HG02763 (cell line): Measurements from ENCODE around the gene ESPL1.

Experiments used
- ATAC-seq: cut with Tn5 transposase; IDR thresholded peaks from one replicate; pipeline ENCODE4 v1.9.1; 2021; ENCODE audit warnings: mild to moderate bottlenecking, moderate library complexity; ENCODE audit not compliant: unreplicated experiment

The ESPL1 gene

DNA sequence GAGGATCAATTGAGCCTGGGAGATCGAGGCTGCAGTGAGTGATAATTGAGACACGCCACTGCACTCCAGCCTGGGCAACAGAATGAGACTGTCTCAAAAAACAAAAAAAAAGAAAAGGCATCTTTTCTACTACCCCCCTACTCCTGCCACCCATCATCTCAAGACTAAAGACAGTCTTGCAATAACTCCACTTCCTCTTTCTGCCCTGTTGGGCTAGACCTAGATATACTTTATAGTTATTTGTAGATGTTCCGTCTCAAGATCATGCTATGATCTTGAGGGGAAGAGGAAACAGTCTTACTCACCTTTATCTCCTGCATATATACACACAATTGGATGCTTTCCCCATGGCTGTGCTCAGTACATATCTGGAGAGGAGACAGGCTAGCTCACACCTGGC, 12.1 kb upstream of the ESPL1 start:
- no peak for ATAC-seq

DNA sequence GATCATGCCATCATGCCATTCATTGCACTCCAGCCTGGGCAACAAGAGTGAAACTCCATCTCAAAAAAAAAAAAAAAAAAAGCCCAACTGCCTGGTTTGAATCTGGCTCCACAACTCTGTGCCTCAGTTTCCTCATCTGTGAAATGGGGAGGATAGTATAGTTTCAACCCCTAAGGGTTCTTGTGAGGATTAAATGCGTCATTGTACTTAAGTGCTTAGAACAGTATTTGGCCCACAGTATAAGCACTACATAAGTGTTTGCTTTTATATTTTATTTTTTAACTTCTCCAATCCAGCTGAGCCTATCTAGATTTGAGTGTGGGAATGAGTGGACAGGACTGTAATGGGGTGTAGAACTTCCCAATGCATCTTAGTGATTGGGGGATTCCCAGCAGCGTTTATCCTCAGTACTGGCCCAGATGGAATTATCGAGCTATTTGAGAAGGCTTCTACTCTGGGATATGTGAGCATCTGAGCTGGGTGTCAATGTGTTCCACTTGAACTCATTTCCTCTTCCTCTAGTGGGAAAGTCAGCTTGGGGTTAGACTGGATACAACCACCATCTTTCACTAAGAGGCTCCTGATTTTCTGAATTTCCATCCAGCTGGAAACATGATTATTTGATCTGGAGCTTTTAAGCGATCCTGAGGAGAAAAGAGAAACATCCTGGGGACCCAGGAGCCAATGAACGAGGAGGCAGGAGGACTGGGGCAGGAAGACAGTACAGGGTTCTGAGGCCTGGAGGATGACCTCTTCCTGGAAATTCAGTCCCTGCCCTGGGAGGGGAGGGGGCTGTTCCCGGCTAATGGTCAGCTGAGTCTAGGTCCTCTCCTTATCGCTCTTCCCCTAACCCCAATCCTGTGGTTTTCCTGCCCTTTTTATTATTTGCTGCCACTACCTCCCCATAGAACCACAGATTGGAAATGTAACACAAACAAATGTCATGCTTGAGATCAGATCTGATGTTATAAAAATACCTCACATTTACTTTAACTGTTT, 9.3 kb upstream of the ESPL1 start:
- ATAC-seq, result no peak

DNA sequence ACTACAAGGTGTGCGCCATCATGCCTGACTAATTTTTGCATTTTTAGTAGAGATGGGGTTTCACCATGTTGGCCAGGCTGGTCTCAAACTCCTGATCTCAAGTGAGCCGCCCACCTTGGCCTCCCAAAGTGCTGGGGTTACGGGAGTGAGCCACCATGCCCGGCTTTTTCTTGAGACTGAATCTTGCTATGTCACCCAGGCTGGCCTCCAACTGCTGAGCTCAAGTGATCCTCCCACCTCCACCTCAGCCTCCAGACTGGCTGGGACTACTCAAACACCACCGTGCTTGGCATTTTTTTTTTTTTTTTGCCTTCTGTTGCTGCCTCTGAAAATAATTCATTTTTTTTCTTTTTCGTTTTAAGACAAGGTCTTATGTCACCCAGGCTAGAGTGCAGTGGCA, 8.2 kb upstream of the ESPL1 start:
- ATAC-seq, result no peak

DNA sequence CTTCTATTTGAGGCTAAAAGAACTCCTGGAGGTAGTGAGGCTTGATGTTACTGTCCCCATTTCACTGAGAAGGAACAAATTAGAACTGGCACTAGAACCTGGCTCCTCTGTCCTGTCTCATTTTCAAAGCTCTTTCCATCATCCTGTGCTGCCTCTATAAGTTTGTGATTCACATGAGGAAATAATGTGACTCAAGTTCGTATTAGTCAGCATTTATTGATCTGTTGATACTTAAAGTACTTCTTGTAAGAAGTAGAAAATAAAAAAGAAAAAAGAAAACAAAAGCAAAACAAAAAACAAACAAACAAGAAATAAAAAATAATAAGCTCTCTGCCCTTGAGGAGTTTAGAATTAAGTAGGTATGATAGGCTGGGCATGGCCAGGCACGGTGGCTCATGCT, 2.3 kb upstream of the ESPL1 start:
- ATAC-seq, result no peak

DNA sequence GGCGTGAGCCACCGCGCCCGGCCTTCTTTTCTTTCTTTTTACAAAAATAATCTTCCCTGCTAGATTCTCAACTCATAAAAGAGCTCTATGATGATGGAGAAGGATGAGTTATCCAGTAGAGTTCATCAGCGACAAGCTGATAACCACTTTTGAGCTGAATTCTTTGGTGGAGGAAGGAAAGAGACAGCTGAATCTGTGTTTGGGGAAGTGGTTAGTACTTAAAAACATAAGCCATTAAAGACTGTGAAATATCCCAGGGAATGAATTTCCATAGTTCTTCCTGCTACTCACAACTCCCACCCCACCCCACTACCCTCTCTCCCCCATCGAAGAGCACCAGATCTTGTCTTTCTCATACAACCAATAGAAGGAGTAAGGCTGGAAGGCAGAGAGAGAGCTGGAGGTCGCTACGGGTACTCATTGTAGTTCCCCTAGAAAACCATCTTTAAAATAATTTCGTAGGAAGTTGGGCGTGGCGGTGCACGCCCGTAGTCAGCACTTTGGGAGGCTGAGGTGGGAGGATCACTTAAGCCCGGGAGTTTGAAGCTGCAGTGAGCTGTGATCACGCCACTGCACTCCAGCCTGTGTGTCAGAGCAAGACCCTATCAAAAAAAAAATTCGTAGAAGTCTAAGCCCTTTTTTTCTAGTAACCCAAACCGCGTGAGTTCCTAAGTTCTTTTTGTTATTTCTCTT, 647 bp upstream of the ESPL1 start:
- no peak for ATAC-seq

DNA sequence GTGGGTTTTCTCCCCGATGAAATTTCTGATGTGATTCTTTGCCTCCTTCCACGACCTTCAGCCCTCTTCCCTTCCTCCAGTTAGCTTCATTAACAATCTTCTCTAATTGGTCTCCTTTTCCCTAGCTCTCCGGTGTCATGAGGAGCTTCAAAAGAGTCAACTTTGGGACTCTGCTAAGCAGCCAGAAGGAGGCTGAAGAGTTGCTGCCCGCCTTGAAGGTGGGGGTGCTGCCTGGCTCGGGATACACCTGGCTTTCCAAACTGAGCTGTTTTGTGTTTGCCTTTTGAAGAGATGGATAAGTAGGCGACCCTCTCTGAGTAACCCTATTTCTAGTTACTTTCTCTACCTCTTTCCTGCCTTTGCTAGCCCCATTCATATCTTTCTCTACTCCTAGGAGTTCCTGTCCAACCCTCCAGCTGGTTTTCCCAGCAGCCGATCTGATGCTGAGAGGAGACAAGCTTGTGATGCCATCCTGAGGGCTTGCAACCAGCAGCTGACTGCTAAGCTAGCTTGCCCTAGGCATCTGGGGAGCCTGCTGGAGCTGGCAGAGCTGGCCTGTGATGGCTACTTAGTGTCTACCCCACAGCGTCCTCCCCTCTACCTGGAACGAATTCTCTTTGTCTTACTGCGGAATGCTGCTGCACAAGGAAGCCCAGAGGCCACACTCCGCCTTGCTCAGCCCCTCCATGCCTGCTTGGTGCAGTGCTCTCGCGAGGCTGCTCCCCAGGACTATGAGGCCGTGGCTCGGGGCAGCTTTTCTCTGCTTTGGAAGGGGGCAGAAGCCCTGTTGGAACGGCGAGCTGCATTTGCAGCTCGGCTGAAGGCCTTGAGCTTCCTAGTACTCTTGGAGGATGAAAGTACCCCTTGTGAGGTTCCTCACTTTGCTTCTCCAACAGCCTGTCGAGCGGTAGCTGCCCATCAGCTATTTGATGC, 797 bp downstream of the ESPL1 start:
- ATAC-seq, result no peak

DNA sequence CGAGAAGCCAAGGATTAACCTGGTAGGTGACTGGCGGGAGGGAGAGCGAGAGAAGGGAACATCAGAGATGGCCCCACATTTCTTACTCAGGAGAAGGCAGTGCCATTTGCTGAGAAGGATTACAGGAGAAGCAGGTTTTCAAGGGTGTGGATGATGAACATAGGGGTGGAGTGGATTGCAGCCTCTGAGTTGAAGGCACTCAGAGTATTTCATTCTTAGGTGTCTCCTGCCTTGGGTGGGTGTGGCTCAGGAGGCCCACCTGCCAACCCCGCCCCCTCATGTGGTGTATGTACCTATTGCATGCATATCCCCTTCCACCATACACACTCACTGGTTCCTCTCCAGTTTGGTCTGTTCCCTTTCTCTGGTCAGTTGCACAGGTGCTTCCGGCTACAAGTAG, 6.3 kb downstream of the ESPL1 start:
- ATAC-seq, result no peak

DNA sequence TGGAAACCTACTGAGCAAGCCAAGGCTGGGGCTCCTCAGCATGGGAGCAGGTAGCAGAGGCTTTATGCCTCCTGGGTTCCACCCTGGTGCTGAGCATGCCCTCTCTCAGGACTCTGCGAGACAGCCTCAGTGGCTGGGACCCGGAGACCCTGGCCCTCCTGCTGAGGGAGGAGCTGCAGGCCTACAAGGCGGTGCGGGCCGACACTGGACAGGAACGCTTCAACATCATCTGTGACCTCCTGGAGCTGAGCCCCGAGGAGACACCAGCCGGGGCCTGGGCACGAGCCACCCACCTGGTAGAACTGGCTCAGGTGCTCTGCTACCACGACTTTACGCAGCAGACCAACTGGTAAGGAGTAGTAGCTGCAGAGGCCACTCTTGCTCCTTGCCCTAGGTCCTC, 8.4 kb downstream of the ESPL1 start:
- no peak for ATAC-seq

DNA sequence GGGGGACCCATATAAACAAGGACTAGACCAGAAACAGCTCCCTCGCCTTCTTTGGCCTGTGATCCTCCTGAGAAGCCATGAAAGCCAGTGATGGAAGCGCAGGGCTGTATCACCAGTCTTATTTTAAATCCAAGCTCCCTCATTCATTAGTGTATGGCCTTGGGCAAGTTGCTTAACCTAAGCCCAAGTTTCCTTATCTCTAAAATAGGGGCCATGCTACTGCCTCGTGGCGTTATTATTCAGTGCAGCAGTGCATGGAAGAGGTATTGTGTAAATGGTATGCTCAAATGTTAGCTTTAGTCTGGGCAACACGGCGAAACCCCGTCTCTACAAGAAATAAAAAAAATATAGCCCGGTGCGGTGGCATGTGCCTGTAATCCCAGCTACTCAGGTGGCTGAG, 9.9 kb downstream of the ESPL1 start:
- ATAC-seq, result no peak

DNA sequence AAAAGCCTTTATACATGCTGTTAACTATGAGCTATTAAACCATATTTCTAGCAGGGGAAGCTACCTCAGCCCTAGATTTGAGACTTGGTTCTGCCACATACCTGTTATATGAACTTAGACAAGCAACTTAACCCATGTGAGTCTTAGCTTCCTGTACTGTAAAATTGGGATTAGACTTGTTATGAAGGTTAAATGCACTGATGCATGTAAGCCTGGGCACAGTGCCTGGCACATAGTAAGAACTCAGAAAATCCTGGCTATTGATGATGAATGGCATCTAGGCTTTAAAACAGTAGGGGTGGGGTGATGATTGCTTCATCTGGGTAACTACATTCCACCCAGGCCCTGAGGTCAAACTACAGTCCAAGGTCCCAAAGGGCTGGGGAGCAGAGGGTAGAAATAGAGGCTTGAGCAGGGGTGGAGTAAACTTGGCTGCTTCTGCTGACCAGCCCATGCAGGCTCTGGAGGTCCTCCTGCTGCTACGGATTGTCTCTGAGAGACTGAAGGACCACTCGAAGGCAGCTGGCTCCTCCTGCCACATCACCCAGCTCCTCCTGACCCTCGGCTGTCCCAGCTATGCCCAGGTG, 11.3 kb downstream of the ESPL1 start:
- no peak for ATAC-seq

DNA sequence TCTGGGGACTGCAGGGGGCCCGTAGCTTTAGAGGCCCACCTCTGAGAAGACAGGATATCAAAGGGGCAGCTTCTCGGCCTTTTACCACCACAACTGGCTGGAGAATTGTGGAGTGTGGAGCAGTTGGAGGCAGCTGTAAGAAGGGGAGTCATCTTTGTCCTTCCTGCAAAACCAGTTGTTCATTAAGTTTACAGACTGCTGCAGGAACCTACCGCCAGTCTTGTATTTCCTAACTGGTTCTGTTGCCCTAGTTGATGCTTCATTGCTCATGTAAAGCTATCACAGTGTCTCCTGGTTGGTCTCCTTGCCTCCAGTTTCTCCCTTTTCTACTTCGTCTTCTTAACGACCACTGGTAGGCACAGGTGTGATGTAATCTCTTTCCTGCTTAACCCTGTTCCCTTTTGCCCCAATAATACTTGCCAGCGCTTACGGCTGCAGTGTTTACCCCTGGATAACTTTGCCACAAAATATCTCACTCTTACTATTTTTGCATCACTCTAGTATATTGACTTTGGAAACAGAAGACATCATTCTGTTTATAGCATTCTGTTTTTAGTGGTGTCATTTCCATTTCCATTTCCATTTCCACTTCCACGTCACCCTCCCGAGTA, 11.9 kb downstream of the ESPL1 start:
- no peak for ATAC-seq

DNA sequence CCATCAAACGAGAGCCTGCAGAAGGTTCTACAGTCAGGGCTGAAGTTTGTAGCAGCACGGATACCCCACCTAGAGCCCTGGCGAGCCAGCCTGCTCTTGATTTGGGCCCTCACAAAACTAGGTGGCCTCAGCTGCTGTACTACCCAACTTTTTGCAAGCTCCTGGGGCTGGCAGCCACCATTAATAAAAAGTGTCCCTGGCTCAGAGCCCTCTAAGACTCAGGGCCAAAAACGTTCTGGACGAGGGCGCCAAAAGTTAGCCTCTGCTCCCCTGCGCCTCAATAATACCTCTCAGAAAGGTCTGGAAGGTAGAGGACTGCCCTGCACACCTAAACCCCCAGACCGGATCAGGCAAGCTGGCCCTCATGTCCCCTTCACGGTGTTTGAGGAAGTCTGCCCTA, 18.3 kb downstream of the ESPL1 start:
- ATAC-seq, result no peak

DNA sequence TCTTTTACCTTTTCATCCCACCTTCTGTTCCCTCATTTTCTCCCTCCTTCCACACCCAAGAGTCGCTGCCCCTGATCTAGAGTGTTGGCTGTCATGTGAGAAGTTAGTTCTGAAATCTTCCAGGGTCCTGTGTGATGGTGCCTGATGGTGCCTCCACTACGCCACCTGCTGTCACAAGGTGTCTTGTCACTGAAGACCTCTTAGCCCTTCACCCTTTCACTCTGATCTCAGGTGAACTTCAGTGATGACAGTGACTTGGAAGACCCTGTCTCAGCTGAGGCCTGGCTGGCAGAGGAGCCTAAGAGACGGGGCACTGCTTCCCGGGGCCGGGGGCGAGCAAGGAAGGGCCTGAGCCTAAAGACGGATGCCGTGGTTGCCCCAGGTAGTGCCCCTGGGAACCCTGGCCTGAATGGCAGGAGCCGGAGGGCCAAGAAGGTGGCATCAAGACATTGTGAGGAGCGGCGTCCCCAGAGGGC, 19.7 kb downstream of the ESPL1 start:
- no peak for ATAC-seq

DNA sequence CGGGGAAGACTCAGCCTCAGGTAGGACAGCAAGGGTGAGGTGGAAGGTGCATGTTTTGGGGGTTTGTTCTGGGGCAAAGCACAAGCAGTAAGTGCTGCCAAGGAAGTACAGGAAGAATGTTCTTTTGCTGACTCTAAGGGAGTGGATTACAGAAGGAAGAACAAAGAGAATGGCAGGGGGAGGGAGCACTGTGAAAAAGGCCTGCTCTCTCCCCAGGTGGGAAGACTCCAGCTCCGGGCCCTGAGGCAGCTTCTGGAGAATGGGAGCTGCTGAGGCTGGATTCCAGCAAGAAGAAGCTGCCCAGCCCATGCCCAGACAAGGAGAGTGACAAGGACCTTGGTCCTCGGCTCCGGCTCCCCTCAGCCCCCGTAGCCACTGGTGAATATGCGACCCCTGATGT, 20.2 kb downstream of the ESPL1 start:
- ATAC-seq, result no peak

DNA sequence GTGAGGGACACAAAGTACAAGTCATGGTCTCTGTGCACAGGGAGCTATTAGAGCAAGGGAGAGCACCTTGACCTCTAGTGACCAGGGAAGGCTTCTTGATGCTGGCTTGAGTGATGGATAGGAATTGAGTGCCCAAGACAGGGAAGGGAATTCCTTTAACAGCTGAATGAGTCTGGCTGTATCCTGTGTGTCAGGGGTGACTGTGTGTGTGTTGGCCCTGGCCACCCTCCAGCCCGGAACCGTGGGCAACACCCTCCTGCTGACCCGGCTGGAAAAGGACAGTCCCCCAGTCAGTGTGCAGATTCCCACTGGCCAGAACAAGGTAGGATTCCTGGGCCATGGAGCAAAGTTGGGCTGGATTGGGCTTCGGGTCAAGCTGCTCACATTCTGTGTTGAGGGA, 21.8 kb downstream of the ESPL1 start:
- no peak for ATAC-seq

DNA sequence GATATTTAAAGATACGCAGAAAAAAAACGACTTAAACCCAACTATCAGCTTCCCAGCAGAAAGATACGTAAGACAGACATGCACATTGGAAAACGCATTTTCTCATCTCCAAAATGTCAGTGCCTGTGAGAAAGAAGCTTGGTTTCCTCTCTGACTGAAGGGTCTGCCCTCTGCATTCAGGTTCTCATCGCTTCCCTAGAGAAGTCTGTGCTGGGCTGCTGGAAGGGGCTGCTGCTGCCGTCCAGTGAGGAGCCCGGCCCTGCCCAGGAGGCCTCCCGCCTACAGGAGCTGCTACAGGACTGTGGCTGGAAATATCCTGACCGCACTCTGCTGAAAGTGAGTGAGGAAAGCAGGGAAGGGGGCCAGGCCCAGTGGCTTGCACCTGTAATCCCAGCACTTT, 22.6 kb downstream of the ESPL1 start:
- no peak for ATAC-seq

DNA sequence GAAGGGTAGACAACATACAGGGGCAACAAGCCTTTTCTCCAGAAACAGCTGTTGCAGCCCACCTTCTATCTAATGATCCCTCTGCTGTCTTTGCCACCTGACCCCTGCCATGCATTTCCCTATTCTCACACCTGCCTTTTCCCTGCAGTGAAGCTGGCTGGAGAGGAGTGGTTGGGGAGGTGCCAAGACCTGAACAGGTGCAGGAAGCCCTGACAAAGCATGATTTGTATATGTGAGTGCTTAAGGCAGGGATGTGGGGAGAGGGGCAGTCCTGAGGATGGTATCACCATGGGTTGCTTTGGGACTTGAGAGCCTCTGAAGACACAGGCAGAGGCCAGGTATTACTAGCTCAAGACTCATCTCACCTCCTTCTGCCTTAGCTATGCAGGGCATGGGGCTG, 24.3 kb downstream of the ESPL1 start:
- ATAC-seq, result no peak

DNA sequence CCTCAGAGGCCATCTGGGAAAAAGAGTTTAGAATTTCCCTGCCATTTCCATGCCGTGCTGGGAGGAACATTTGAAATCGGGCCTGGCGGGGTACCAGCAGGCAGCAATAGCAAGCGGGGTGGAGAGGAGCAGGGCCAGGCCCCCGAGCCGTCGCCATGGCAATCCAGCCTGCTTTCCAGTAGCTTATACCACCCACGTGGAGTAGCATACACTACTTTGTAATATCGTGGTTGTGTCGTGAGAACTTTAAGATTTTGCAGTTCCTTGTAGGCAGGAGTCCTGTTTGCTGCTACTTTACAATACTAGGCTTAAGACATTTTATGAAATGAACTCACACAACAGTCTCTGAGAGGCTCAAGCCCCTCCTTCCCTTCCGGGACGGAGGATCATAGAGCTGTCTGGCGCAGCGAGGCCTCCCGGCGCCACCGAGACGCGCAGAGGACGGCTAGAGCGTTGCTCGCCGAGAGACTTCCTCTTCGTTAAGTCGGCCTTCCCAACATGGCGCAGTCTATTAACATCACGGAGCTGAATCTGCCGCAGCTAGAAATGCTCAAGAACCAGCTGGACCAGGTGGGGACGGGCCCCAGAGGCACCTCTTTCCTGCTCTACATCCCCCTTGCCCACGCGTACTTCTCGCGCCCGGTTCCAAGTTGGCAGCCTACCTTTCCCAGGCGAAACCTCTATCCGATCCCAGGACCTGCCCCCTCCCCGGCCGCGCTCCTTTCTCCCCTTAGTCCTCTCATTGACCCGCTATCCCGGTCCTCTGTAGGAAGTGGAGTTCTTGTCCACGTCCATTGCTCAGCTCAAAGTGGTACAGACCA, 27.2 kb downstream of the ESPL1 start, which contains the start of gene PFDN5:
Gene PFDN5, plus strand, starts transcription at position 473 of the 821 bp plus-strand sequence. Its CDS starts 26 bp downstream, at position 499.
- peak; percentile 68 for ATAC-seq

DNA sequence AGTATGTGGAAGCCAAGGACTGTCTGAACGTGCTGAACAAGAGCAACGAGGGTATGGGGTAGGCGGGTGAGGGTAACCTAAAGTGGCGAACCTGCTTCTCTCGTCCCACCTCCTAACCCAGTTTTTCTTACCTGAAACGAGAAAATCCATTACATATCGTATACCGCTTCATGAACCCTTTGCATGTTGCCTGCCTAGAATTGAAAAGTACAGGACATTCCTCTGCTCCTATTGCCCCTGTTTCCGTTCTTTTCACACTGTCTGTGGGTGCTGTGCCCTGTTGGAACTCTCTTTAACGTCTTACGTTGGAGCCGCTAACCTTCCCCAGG, 27.8 kb downstream of the ESPL1 start:
- no peak for ATAC-seq
